Measurements from ENCODE around the gene UBE2V1. TPM values are rescaled to one million over a fixed set of nuclear protein-coding genes. Genes with fewer than 3 reads are reported as not detected.

Gene UBE2V1
- total RNA-seq, 2 donors from 2014 or later: 47.1 to 64.7 TPM

DNA sequence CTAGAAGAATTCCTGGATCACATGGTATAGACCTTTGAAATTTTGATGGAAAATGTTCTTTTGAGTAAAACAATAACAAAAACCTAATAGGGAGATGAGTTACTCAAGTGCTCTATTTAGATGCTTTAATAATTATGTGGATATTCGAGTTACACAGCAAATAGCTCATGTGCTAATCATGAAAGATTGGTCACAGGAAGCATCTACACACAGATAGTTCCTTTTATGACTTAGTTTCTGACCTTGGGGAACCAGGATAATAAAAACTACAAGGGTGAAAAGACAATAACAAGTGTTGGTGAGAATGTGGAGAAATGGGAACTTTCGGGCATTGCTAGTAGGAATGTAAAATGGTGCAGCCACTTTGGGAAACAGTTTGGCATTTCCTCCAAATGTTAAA is 19.7 kb downstream of the UBE2V1 start:
- intact Hi-C loops (cut with DNase I): no loop called here

DNA sequence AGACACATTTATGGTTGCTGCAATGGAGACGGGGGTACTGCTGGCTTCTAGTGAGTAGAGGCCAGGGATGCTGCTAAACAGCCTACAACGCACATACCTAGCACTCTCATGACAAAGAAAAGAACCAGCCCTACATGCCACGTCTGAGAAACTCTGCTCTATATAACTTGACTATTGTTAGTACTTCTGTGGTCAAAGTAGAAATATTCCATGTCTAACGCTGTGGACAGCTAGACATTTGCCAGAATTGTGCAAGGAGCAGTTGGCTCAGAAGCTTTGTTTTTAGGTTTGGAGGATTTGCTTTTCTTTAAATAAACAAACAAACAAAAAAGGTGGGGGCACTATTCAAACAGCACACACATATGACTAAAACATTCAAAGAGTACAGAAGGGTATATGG is 20.5 kb downstream of the UBE2V1 start:
- Histone ChIP-seq H3K27ac (no peak overlapping the region), H3K4me1 (replicated peaks) (no peaks in the 10 kb centered on the region), H3K27me3 (replicated peaks; ENCODE audit: insufficient read depth) (no peaks in the 10 kb centered on the region), H3K36me3 (no peaks in the 10 kb centered on the region), H3K9me3 (no peaks in the 10 kb centered on the region), H3K4me3 (no peak overlapping the region)
- no peak for TF ChIP-seq POLR2A (IDR thresholded peaks at IDR 0.05)
- no peak for TF ChIP-seq POLR2AphosphoS5 (IDR thresholded peaks at IDR 0.05)
- TF ChIP-seq, protein P1, sequence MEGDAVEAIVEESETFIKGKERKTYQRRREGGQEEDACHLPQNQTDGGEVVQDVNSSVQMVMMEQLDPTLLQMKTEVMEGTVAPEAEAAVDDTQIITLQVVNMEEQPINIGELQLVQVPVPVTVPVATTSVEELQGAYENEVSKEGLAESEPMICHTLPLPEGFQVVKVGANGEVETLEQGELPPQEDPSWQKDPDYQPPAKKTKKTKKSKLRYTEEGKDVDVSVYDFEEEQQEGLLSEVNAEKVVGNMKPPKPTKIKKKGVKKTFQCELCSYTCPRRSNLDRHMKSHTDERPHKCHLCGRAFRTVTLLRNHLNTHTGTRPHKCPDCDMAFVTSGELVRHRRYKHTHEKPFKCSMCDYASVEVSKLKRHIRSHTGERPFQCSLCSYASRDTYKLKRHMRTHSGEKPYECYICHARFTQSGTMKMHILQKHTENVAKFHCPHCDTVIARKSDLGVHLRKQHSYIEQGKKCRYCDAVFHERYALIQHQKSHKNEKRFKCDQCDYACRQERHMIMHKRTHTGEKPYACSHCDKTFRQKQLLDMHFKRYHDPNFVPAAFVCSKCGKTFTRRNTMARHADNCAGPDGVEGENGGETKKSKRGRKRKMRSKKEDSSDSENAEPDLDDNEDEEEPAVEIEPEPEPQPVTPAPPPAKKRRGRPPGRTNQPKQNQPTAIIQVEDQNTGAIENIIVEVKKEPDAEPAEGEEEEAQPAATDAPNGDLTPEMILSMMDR (IDR thresholded peaks at IDR 0.05): no peak
- intact Hi-C loops (cut with DNase I): no loop called here
- no peak for DNase-seq (ENCODE audit: low spot score)
- 72% methylated on average over 4 of the region's 4 CpGs for WGBS

More for the DNA sequence above, 19.7 kb downstream of the UBE2V1 start:
- no peaks in the 10 kb centered on the region for H3K36me3 ChIP-seq
- no peak for DNase-seq (ENCODE audit: low spot score)
- H3K27me3 ChIP-seq (replicated peaks; ENCODE audit: insufficient read depth): no peaks in the 10 kb centered on the region
- 86% methylated on average over 2 of the region's 2 CpGs for WGBS
- no peak overlapping the region for H3K27ac ChIP-seq
- TF ChIP-seq POLR2A (IDR thresholded peaks at IDR 0.05) (no peak), POLR2AphosphoS5 (IDR thresholded peaks at IDR 0.05) (no peak)
- TF ChIP-seq, protein P1 (IDR thresholded peaks at IDR 0.05): no peak
- H3K4me3 ChIP-seq: no peak overlapping the region
- no peaks in the 10 kb centered on the region for H3K4me1 ChIP-seq (replicated peaks)
- H3K9me3 ChIP-seq: no peaks in the 10 kb centered on the region

DNA sequence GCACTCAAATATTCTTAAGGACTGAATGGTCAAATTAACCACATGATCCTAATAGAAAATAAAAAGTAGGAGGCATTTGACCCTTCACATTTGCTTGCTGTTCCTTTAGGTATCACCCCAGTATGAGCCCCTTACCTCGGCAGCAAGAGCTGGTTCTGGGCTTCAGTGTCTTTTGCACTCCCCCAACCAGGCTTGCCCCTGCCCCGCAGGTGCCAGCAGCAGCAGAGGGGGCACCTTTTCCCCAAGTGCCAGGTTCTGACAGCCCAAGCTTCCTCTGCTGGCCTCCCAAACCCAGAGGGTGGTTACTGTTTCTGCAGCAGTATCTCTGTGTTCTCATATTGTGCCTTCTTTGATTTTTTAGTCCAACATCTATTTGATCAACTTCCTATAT is 23.2 kb downstream of the UBE2V1 start:
- H3K36me3 ChIP-seq: no peaks in the 10 kb centered on the region
- intact Hi-C loops (cut with DNase I): no loop called here
- H3K4me3 ChIP-seq: no peak overlapping the region
- no peak overlapping the region for H3K27ac ChIP-seq
- DNase-seq (ENCODE audit: low spot score): no peak
- no peaks in the 10 kb centered on the region for H3K9me3 ChIP-seq
- WGBS: 86% methylated on average over 2 of the region's 2 CpGs
- peaks cover 8% of the 10 kb centered on the region for H3K4me1 ChIP-seq (replicated peaks)
- TF ChIP-seq POLR2AphosphoS5 (IDR thresholded peaks at IDR 0.05): no peak
- TF ChIP-seq, protein P1 (IDR thresholded peaks at IDR 0.05): no peak
- no peak for TF ChIP-seq POLR2A (IDR thresholded peaks at IDR 0.05)
- H3K27me3 ChIP-seq (replicated peaks; ENCODE audit: insufficient read depth): no peaks in the 10 kb centered on the region

DNA sequence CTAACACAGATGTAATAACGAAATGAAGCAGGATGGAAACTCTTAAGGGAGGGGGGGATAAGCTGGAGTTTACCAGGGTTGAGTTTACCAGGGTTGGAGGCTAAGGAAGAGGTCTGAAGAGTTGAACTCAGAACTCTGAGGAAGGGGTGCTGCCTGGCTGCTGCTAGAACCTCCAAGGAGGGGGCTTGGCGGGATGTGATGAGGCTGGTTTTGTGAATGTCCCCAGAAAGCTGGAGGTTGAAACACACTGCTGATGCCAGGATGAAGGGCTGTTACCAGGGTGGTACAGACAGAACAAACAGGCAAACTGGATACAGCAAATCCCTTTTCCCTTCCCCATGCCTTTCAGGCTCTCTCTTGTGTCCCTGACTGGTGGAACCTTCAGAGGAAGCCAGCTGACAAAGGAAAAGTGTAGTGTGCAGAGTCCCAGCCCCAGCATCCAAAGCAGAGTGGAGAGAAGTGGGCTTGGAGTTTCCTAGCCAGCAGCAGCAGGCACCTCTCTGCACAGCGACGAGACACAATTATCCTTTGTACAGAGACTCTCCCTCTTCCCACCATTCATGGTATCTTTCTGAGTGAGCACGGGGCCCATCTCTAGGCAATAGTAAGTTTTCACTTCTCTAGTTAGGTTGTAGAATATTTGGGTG is 23.7 kb downstream of the UBE2V1 start:
- Histone ChIP-seq H3K27ac (no peak overlapping the region), H3K9me3 (no peaks in the 10 kb centered on the region), H3K27me3 (replicated peaks; ENCODE audit: insufficient read depth) (no peaks in the 10 kb centered on the region), H3K36me3 (no peaks in the 10 kb centered on the region), H3K4me3 (no peak overlapping the region), H3K4me1 (replicated peaks) (peaks cover 8% of the 10 kb centered on the region)
- intact Hi-C loops (cut with DNase I): no loop called here
- TF ChIP-seq POLR2A (IDR thresholded peaks at IDR 0.05) (no peak), POLR2AphosphoS5 (IDR thresholded peaks at IDR 0.05) (no peak)
- TF ChIP-seq, protein P1 (IDR thresholded peaks at IDR 0.05): no peak
- WGBS: 80% methylated on average over 5 of the region's 5 CpGs
- no peak for DNase-seq (ENCODE audit: low spot score)

DNA sequence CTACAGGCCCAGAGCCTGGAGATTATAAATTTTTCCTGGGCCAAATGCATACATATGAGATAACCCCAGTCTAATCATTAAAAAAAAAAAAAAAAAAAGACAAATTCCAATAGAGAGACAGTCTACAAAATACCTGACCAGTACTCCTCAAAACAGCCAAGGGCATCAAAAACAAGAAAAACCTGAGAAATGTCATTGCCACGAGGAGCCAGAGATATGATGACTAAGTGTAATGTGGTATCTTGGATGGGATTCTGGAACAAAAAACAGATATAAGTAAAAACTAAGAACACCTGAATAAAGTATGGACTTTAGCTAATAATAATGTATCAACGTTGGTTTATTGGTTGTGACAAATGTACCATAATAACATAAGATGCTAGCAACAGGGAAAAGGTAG is 24.9 kb downstream of the UBE2V1 start:
- WGBS: 50% methylated on average over 2 of the region's 2 CpGs
- intact Hi-C loops (cut with DNase I): no loop called here
- no peak for TF ChIP-seq POLR2A (IDR thresholded peaks at IDR 0.05)
- TF ChIP-seq, protein P1 (IDR thresholded peaks at IDR 0.05): no peak
- no peak for TF ChIP-seq POLR2AphosphoS5 (IDR thresholded peaks at IDR 0.05)
- Histone ChIP-seq H3K4me1 (replicated peaks) (peaks cover 8% of the 10 kb centered on the region), H3K36me3 (no peaks in the 10 kb centered on the region), H3K4me3 (no peak overlapping the region), H3K27ac (no peak overlapping the region), H3K9me3 (no peaks in the 10 kb centered on the region), H3K27me3 (replicated peaks; ENCODE audit: insufficient read depth) (no peaks in the 10 kb centered on the region)
- no peak for DNase-seq (ENCODE audit: low spot score)

Measured in prostate gland (tissue), 2 donors.